Neural cell (in vitro differentiated cells): ENCODE measurements around the gene MTG1.

Source experiments
- EP300 ChIP-seq: fragments of 450-650 bp; conservative IDR thresholded peaks from 2 replicates; pipeline ENCODE4 v1.6.1; 2014; ENCODE audit warnings: antibody characterized with exemption, mild to moderate bottlenecking, moderate library complexity; ENCODE audit not compliant: poor library complexity, severe bottlenecking
- EZH2 ChIP-seq: fragments of 200-600, 300-800 bp; shearing (Covaris generic), sonication (generic); IDR thresholded peaks from 2 replicates; pipeline ENCODE4 v1.6.1; 2014; ENCODE audit warnings: antibody characterized with exemption, low read length, borderline replicate concordance, mild to moderate bottlenecking; ENCODE audit not compliant: insufficient read depth, poor library complexity, severe bottlenecking
- MXI1 ChIP-seq: fragments of 450-650 bp; conservative IDR thresholded peaks from 2 replicates; pipeline ENCODE4 v1.6.1; 2014; ENCODE audit warnings: antibody characterized with exemption, mild to moderate bottlenecking; ENCODE audit not compliant: poor library complexity, severe bottlenecking
- POLR2AphosphoS5 ChIP-seq: IDR thresholded peaks from 2 replicates; pipeline ENCODE4 v1.6.1; 2012
- RAD21 ChIP-seq: fragments of 450-650 bp; conservative IDR thresholded peaks from 2 replicates; pipeline ENCODE4 v1.6.1; 2014; ENCODE audit warnings: antibody characterized with exemption, mild to moderate bottlenecking, moderate library complexity
- SMC3 ChIP-seq: fragments of 450-650 bp; conservative IDR thresholded peaks from 2 replicates; pipeline ENCODE4 v1.6.1; 2014; ENCODE audit warnings: antibody characterized with exemption, mild to moderate bottlenecking, moderate library complexity; ENCODE audit not compliant: poor library complexity
- TAF1 ChIP-seq: IDR thresholded peaks from 2 replicates; pipeline ENCODE4 v1.6.1; 2012; ENCODE audit warnings: low read depth
- TF ChIP-seq, protein P1 (sequence below): fragments of 450-650 bp; IDR thresholded peaks from 2 replicates; pipeline ENCODE4 v1.5.1; 2014; ENCODE audit warnings: antibody characterized with exemption, mild to moderate bottlenecking, moderate library complexity; ENCODE audit not compliant: poor library complexity, severe bottlenecking
- TF ChIP-seq, protein P2 (sequence below): IDR thresholded peaks from 2 replicates; pipeline ENCODE4 v1.6.1; 2012; ENCODE audit warnings: borderline replicate concordance

DNA sequence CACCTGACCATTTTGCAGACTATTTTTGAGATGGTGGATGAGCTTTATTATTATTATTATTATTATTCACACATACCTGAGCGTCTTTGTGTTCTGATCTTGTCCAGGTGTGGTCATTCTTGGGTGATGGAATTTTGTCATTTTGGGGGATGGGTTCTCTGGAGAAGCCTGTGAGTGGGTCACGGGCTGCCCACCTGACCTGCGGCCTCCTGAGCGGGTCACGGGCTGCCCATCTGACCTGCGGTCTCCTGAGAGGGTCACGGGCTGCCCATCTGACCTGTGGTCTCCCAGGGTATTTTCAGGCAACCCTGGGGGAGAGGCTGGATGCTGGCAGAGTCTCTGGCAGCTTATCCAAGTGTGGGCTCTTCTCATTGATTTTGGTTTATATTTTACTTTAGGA lies 67.1 kb downstream of the MTG1 start:
- TF ChIP-seq EZH2: no peak
- TF ChIP-seq, protein P1, sequence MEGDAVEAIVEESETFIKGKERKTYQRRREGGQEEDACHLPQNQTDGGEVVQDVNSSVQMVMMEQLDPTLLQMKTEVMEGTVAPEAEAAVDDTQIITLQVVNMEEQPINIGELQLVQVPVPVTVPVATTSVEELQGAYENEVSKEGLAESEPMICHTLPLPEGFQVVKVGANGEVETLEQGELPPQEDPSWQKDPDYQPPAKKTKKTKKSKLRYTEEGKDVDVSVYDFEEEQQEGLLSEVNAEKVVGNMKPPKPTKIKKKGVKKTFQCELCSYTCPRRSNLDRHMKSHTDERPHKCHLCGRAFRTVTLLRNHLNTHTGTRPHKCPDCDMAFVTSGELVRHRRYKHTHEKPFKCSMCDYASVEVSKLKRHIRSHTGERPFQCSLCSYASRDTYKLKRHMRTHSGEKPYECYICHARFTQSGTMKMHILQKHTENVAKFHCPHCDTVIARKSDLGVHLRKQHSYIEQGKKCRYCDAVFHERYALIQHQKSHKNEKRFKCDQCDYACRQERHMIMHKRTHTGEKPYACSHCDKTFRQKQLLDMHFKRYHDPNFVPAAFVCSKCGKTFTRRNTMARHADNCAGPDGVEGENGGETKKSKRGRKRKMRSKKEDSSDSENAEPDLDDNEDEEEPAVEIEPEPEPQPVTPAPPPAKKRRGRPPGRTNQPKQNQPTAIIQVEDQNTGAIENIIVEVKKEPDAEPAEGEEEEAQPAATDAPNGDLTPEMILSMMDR: no peak
- TF ChIP-seq EP300: no peak
- TF ChIP-seq POLR2AphosphoS5: no peak
- TF ChIP-seq RAD21: no peak
- TF ChIP-seq TAF1: no peak
- TF ChIP-seq, protein P2, sequence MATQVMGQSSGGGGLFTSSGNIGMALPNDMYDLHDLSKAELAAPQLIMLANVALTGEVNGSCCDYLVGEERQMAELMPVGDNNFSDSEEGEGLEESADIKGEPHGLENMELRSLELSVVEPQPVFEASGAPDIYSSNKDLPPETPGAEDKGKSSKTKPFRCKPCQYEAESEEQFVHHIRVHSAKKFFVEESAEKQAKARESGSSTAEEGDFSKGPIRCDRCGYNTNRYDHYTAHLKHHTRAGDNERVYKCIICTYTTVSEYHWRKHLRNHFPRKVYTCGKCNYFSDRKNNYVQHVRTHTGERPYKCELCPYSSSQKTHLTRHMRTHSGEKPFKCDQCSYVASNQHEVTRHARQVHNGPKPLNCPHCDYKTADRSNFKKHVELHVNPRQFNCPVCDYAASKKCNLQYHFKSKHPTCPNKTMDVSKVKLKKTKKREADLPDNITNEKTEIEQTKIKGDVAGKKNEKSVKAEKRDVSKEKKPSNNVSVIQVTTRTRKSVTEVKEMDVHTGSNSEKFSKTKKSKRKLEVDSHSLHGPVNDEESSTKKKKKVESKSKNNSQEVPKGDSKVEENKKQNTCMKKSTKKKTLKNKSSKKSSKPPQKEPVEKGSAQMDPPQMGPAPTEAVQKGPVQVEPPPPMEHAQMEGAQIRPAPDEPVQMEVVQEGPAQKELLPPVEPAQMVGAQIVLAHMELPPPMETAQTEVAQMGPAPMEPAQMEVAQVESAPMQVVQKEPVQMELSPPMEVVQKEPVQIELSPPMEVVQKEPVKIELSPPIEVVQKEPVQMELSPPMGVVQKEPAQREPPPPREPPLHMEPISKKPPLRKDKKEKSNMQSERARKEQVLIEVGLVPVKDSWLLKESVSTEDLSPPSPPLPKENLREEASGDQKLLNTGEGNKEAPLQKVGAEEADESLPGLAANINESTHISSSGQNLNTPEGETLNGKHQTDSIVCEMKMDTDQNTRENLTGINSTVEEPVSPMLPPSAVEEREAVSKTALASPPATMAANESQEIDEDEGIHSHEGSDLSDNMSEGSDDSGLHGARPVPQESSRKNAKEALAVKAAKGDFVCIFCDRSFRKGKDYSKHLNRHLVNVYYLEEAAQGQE: no peak
- no peak for TF ChIP-seq MXI1
- TF ChIP-seq SMC3: no peak
